Ishikawa (cell line): ENCODE measurements around the gene PDYN.

Experiments used
- CEBPB ChIP-seq: IDR thresholded peaks from 2 replicates; pipeline ENCODE4 v1.6.1; 2012
- CREB1 ChIP-seq: IDR thresholded peaks from 2 replicates; pipeline ENCODE4 v1.6.1; 2012; ENCODE audit warnings: low read depth
- EGR1 ChIP-seq: IDR thresholded peaks from 2 replicates; pipeline ENCODE4 v1.6.1; 2012
- EP300 ChIP-seq: IDR thresholded peaks from 2 replicates; pipeline ENCODE4 v1.6.1; 2012; ENCODE audit warnings: borderline replicate concordance
- FOXM1 ChIP-seq: IDR thresholded peaks from 2 replicates; pipeline ENCODE4 v1.6.1; 2012; ENCODE audit warnings: low read depth, borderline replicate concordance
- MAX ChIP-seq: IDR thresholded peaks from 2 replicates; pipeline ENCODE4 v1.6.1; 2012
- REST ChIP-seq: IDR thresholded peaks from 2 replicates; pipeline ENCODE4 v1.6.1; 2012; ENCODE audit warnings: low read depth, mild to moderate bottlenecking
- TAF1 ChIP-seq: IDR thresholded peaks from 2 replicates; pipeline ENCODE4 v1.6.1; 2012; ENCODE audit warnings: low read depth, mild to moderate bottlenecking

GRCh38 chr20:1928782-1929181, 65.1 kb downstream of the PDYN start:
- no peak for TF ChIP-seq EP300
- TF ChIP-seq CEBPB, result no peak
- no peak for TF ChIP-seq TAF1
- TF ChIP-seq EGR1, result no peak
- TF ChIP-seq FOXM1, result no peak
- TF ChIP-seq MAX, result no peak
- no peak for TF ChIP-seq REST
- no peak for TF ChIP-seq CREB1
